ENCODE results near the gene TMEM175.
A peak's percentile ranks its signal among the peaks of the same experiment; 100 is the strongest.
"Not testable (repeated sequence)": the region's sequence is repeated elsewhere in the genome, so short reads cannot be mapped to it uniquely, and the experiment has no call there.

Gene TMEM175

DNA sequence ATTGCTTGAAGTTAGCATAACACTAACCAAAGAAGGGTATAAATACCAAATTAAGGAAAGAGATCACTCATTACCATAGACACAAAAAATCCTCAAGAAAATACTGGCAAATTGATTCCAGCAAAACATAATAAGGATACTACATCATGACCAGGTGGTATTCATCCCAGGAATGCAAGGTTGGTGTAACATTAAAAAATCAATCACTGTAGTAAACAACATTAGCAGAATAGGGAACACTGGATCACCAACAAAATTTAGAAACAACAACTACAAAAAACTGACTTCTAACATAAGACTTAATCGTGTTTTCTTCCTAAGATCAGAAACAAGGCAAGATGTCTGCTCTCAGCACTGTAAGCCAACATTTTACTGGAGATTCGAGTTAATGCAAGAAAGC, 14.3 kb upstream of the TMEM175 start:
- no peak overlapping the region for H2BK12ac ChIP-seq (ENCODE audit: low read length)
- H3K23ac ChIP-seq (ENCODE audit: low read length) = no peak overlapping the region
- H2AFZ ChIP-seq (ENCODE audit: insufficient read depth, low read length, poor library complexity) = no peak overlapping the region
- no peak overlapping the region for H3K4me3 ChIP-seq (ENCODE audit: low read depth, low read length)
- H4K91ac ChIP-seq (ENCODE audit: low read depth, low read length) = no peak overlapping the region
- H3K79me1 ChIP-seq (ENCODE audit: low read length) = no peaks in the 10 kb centered on the region
- no peaks in the 10 kb centered on the region for H3K27me3 ChIP-seq (ENCODE audit: insufficient read depth, low read length)
- H3K79me2 ChIP-seq (ENCODE audit: control insufficient read depth, insufficient read depth, low read length, poor library complexity) = peaks cover 13% of the 10 kb centered on the region
- DNase-seq = no peak
- H3K4me2 ChIP-seq (ENCODE audit: low read length) = no peak overlapping the region
- no CpG with 5 or more reads among the region's 2 CpGs for WGBS (ENCODE audit: extremely low coverage, insufficient coverage, insufficient read length)
- peaks cover 0 to 3% of the 10 kb centered on the region in 2 experiments for H3K36me3 ChIP-seq (ENCODE audit: control insufficient read depth in 1 of 2, insufficient read depth in 2 of 2, low read length in 2 of 2)
- no peak overlapping the region for H3K9ac ChIP-seq (ENCODE audit: low read length)
- no peak overlapping the region for H3K18ac ChIP-seq (ENCODE audit: low read length)
- no peak overlapping the region for H2AK5ac ChIP-seq (ENCODE audit: low read length)
- H4K12ac ChIP-seq (ENCODE audit: low read depth, low read length) = no peak overlapping the region
- H3K4me1 ChIP-seq (ENCODE audit: control insufficient read depth in 1 of 2, insufficient read depth in 2 of 2, low read length in 2 of 2) = peaks cover 0 to 3% of the 10 kb centered on the region in 2 experiments
- H4K8ac ChIP-seq (ENCODE audit: low read depth, low read length) = no peak overlapping the region
- H3K4ac ChIP-seq (ENCODE audit: low read depth, low read length) = no peak overlapping the region
- peaks cover 1% of the 10 kb centered on the region for H3K9me3 ChIP-seq (ENCODE audit: insufficient read depth, low read depth, low read length)
- H3K27ac ChIP-seq (ENCODE audit: low read depth, low read length) = no peak overlapping the region
- H3K14ac ChIP-seq (ENCODE audit: low read length) = no peak overlapping the region
- H2BK5ac ChIP-seq (ENCODE audit: low read depth, low read length, poor library complexity) = no peak overlapping the region
- no peak overlapping the region for H2BK120ac ChIP-seq (ENCODE audit: insufficient read depth, low read length, poor library complexity)

DNA sequence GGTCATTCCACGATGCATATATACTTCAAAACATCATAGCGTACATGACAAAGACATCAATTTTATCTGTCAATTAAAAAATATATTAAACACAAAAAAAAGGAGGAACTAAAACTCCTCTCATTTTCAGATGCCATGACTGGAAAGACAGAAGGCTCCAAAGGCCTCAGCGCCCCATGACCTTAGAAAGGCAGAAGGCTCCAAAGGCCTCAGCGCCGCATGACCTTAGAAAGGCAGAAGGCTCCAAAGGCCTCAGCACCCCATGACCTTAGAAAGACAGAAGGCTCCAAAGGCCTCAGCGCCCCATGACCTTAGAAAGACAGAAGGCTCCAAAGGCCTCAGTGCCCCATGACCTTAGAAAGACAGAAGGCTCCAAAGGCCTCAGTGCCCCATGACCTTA, 13.7 kb upstream of the TMEM175 start:
- not testable (repeated sequence) for H3K27ac ChIP-seq (ENCODE audit: low read depth, low read length); H3K4me3 ChIP-seq (ENCODE audit: low read depth, low read length); H3K18ac ChIP-seq (ENCODE audit: low read length); H3K79me1 ChIP-seq (ENCODE audit: low read length); DNase-seq; H3K14ac ChIP-seq (ENCODE audit: low read length); H3K9ac ChIP-seq (ENCODE audit: low read length); H3K23ac ChIP-seq (ENCODE audit: low read length); H3K27me3 ChIP-seq (ENCODE audit: insufficient read depth, low read length); H2BK12ac ChIP-seq (ENCODE audit: low read length); H4K12ac ChIP-seq (ENCODE audit: low read depth, low read length); H3K4me2 ChIP-seq (ENCODE audit: low read length); H4K8ac ChIP-seq (ENCODE audit: low read depth, low read length); H4K91ac ChIP-seq (ENCODE audit: low read depth, low read length); H3K36me3 ChIP-seq (ENCODE audit: control insufficient read depth in 1 of 2, insufficient read depth in 2 of 2, low read length in 2 of 2); H2AK5ac ChIP-seq (ENCODE audit: low read length); H2BK120ac ChIP-seq (ENCODE audit: insufficient read depth, low read length, poor library complexity); H2BK5ac ChIP-seq (ENCODE audit: low read depth, low read length, poor library complexity); H3K9me3 ChIP-seq (ENCODE audit: insufficient read depth, low read depth, low read length); H2AFZ ChIP-seq (ENCODE audit: insufficient read depth, low read length, poor library complexity); H3K4me1 ChIP-seq (ENCODE audit: control insufficient read depth in 1 of 2, insufficient read depth in 2 of 2, low read length in 2 of 2)
- H3K4ac ChIP-seq (ENCODE audit: low read depth, low read length) = peak overlapping the region; percentile 52
- no CpG with 5 or more reads among the region's 6 CpGs for WGBS (ENCODE audit: extremely low coverage, insufficient coverage, insufficient read length)
- peaks cover 13% of the 10 kb centered on the region for H3K79me2 ChIP-seq (ENCODE audit: control insufficient read depth, insufficient read depth, low read length, poor library complexity)

DNA sequence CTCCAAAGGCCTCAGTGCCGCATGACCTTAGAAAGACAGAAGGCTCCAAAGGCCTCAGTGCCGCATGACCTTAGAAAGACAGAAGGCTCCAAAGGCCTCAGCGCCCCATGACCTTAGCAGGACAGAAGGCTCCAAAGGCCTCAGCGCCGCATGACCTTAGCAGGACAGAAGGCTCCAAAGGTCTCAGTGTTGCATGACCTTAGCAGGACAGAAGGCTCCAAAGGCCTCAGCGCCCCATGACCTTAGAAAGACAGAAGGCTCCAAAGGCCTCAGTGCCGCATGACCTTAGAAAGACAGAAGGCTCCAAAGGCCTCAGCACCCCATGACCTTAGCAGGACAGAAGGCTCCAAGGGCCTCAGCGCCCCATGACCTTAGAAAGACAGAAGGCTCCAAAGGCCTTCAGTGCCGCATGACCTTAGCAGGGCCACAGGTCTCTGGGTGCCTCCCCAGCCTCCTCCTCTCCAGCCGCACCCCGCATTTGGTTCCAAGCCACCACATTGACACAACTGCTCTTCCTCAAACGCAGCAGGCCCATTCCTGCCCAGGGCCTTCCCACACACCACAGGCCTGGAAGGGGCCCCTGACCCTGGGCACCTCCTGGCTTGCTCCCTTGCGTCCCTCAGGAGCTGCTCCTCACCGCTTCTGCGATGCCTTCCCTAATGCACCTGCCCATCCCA, 13.1 kb upstream of the TMEM175 start:
- not testable (repeated sequence) for H4K12ac ChIP-seq (ENCODE audit: low read depth, low read length); H2BK5ac ChIP-seq (ENCODE audit: low read depth, low read length, poor library complexity); H3K79me1 ChIP-seq (ENCODE audit: low read length); H3K4me1 ChIP-seq (ENCODE audit: control insufficient read depth in 1 of 2, insufficient read depth in 2 of 2, low read length in 2 of 2); H3K23ac ChIP-seq (ENCODE audit: low read length); H3K27ac ChIP-seq (ENCODE audit: low read depth, low read length); H2AK5ac ChIP-seq (ENCODE audit: low read length); H4K91ac ChIP-seq (ENCODE audit: low read depth, low read length); H3K4me2 ChIP-seq (ENCODE audit: low read length); H2AFZ ChIP-seq (ENCODE audit: insufficient read depth, low read length, poor library complexity); H3K9ac ChIP-seq (ENCODE audit: low read length); H3K14ac ChIP-seq (ENCODE audit: low read length); H3K18ac ChIP-seq (ENCODE audit: low read length); H2BK120ac ChIP-seq (ENCODE audit: insufficient read depth, low read length, poor library complexity); DNase-seq; H3K36me3 ChIP-seq (ENCODE audit: control insufficient read depth in 1 of 2, insufficient read depth in 2 of 2, low read length in 2 of 2); H3K27me3 ChIP-seq (ENCODE audit: insufficient read depth, low read length); H2BK12ac ChIP-seq (ENCODE audit: low read length); H3K9me3 ChIP-seq (ENCODE audit: insufficient read depth, low read depth, low read length); H3K4me3 ChIP-seq (ENCODE audit: low read depth, low read length); H4K8ac ChIP-seq (ENCODE audit: low read depth, low read length)
- peaks cover 13% of the 10 kb centered on the region for H3K79me2 ChIP-seq (ENCODE audit: control insufficient read depth, insufficient read depth, low read length, poor library complexity)
- peak overlapping the region; percentile 74 for H3K4ac ChIP-seq (ENCODE audit: low read depth, low read length)
- no CpG with 5 or more reads among the region's 15 CpGs for WGBS (ENCODE audit: extremely low coverage, insufficient coverage, insufficient read length)

DNA sequence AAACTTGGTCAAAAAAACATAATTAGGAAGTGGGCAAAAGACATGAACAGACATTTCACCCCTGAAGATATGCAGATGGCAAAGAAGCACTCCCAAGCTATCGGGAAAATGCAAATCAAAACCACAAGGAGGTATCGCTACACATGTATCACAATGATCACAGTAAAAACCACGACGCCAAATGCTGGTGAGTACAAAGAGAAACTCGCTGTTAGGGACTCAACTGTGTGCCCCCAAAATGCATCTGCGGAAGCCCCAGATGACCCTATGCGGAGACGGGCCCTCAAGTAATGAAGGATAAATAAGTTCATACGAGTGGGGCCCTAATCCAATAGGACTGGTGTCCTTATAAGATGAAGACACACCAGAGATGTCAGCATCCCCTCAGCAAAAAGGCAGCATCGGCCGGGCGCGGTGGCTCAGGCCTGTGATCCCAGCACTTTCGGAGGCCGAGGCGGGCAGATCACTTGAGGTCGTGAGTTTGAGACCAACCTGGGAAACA, 10.4 kb upstream of the TMEM175 start:
- Histone ChIP-seq H3K4me1 (ENCODE audit: control insufficient read depth in 1 of 2, insufficient read depth in 2 of 2, low read length in 2 of 2) (peaks cover 3 to 4% of the 10 kb centered on the region in 2 experiments), H3K36me3 (ENCODE audit: control insufficient read depth in 1 of 2, insufficient read depth in 2 of 2, low read length in 2 of 2) (peaks cover 0 to 3% of the 10 kb centered on the region in 2 experiments), H3K27me3 (ENCODE audit: insufficient read depth, low read length) (no peaks in the 10 kb centered on the region), H3K79me2 (ENCODE audit: control insufficient read depth, insufficient read depth, low read length, poor library complexity) (peaks cover 9% of the 10 kb centered on the region), H4K12ac (ENCODE audit: low read depth, low read length) (no peak overlapping the region), H4K91ac (ENCODE audit: low read depth, low read length) (no peak overlapping the region), H3K9me3 (ENCODE audit: insufficient read depth, low read depth, low read length) (peaks cover 3% of the 10 kb centered on the region), H2BK5ac (ENCODE audit: low read depth, low read length, poor library complexity) (no peak overlapping the region), H2BK120ac (ENCODE audit: insufficient read depth, low read length, poor library complexity) (no peak overlapping the region), H3K9ac (ENCODE audit: low read length) (no peak overlapping the region), H3K79me1 (ENCODE audit: low read length) (no peaks in the 10 kb centered on the region), H2AFZ (ENCODE audit: insufficient read depth, low read length, poor library complexity) (no peak overlapping the region), H4K8ac (ENCODE audit: low read depth, low read length) (no peak overlapping the region), H3K27ac (ENCODE audit: low read depth, low read length) (no peak overlapping the region), H3K18ac (ENCODE audit: low read length) (no peak overlapping the region), H3K23ac (ENCODE audit: low read length) (no peak overlapping the region), H3K4ac (ENCODE audit: low read depth, low read length) (peak overlapping the region; percentile 59), H3K4me3 (ENCODE audit: low read depth, low read length) (no peak overlapping the region), H3K14ac (ENCODE audit: low read length) (no peak overlapping the region), H2BK12ac (ENCODE audit: low read length) (no peak overlapping the region), H2AK5ac (ENCODE audit: low read length) (no peak overlapping the region), H3K4me2 (ENCODE audit: low read length) (no peak overlapping the region)
- no CpG with 5 or more reads among the region's 17 CpGs for WGBS (ENCODE audit: extremely low coverage, insufficient coverage, insufficient read length)
- DNase-seq = no peak
